Fibroblast of villous mesenchyme (primary cell): Measurements from ENCODE around the gene FOXA1. TPM values are rescaled to one million over a fixed set of nuclear protein-coding genes. Genes with fewer than 3 reads are reported as not detected.

Experiments
- DNase-seq: peaks from one replicate; pipeline ENCODE4 v3.0.0-alpha.2; 2010; ENCODE audit warnings: low read depth
- H3K4me3 ChIP-seq: 2 replicates; pipeline ENCODE4 v1.5.1; 2011; ENCODE audit warnings: low read depth, mild to moderate bottlenecking, low read length
- total RNA-seq: library from RNA; depleted of rRNA; stranded (reverse); fragments of >200 nt; gene quantifications from 2 replicates; pipeline ENCODE4 v1.2.3, GENCODE V29; 2012
- TF ChIP-seq, protein P1 (sequence below): IDR thresholded peaks from 2 replicates; pipeline ENCODE4 v1.5.1; 2012; ENCODE audit warnings: low read depth, mild to moderate bottlenecking, low read length; ENCODE audit not compliant: insufficient read depth

FOXA1 gene
- total RNA-seq, 1 donor: not detected

DNA sequence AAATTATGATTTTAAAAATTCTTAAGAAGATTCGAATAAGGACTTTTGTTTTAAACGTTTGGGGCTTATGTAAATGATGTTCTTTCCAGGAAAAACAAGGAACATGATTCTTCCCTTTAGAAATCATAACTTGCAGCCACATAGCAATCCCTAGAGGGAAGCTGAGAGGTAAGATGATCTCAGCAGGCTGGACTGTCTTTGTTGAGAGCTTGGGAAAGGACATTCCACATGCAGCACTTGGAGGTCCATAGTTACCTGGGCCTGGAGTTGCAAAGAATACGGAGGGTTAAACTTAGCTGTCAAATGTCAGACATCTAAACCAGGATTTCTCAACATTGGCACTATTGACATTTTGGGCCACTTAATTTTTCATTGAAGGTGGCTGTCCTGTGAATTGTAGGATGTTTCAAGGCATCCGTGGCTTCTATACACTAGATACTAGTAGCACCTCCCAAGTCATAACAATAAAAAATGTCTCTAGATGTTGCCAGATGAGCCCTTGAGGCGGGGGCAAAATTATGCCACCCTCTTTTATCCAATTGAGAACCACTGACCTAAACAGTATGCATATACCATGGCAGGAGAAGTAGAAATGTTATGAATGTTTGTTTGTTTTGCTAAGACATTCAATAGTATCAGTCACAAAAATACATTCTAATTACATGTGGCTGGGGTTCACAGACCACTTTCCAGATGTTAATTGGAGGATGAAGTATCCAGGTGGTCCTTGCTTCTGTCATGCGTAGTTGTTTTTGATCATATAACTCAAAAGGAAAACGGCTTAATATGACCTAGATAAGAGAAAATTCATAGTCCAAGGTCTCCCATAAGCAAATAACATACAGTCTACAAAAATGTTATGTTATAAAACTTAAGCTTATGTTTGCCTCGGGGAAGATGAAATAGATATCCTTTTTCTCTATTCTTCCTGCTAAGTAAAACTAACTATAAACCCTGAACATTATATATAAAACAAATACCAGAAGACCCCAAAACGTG, 30.8 kb upstream of the FOXA1 start:
- no peak for DNase-seq
- TF ChIP-seq, protein P1, sequence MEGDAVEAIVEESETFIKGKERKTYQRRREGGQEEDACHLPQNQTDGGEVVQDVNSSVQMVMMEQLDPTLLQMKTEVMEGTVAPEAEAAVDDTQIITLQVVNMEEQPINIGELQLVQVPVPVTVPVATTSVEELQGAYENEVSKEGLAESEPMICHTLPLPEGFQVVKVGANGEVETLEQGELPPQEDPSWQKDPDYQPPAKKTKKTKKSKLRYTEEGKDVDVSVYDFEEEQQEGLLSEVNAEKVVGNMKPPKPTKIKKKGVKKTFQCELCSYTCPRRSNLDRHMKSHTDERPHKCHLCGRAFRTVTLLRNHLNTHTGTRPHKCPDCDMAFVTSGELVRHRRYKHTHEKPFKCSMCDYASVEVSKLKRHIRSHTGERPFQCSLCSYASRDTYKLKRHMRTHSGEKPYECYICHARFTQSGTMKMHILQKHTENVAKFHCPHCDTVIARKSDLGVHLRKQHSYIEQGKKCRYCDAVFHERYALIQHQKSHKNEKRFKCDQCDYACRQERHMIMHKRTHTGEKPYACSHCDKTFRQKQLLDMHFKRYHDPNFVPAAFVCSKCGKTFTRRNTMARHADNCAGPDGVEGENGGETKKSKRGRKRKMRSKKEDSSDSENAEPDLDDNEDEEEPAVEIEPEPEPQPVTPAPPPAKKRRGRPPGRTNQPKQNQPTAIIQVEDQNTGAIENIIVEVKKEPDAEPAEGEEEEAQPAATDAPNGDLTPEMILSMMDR: no peak
- H3K4me3 ChIP-seq: no peak overlapping the region

DNA sequence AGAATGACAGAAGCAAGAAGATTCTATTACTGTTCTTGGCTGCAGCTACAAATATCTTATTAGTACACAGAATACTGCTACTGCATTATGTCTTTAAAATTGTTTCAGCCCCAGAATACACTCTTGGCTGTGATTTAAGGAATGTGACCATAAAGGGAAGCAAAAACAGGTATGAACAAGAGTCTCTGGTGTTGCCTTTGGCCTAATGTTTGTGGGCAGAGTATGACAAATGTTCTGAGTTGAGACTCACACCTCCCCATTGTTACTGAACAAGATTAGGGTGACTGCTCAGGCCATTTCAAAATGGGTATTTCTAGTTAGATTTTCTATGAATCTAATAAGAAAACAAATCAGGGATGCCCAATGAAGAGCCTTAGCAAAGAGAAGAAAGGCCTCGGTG, 28.9 kb upstream of the FOXA1 start:
- TF ChIP-seq, protein P1: no peak
- DNase-seq: no peak
- H3K4me3 ChIP-seq: no peak overlapping the region

DNA sequence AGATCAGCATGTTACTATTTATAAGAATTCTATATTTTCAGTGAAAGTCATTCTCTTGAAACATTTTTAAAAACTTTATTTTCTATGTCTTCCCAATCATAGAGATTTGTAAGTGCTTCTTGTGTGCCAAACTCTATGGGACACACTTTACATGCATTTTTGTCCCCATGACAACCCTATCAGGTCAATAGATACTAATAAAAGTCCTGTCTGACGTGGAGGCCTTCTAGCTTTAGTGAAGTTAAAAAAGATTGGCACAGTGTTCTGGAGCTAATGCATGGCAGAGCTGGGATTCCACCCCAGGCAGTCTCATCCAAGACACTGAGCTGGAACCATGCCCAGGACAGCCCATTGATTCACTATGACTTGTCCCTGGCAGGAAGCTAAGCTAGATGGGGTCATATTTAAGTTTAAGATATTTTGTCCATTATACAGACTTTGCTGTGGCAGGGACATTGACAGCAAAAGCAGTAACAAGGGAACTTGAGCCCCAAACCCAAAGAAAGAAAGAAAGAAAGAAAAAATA, 28.4 kb upstream of the FOXA1 start:
- TF ChIP-seq, protein P1: no peak
- no peak for DNase-seq
- no peak overlapping the region for H3K4me3 ChIP-seq

DNA sequence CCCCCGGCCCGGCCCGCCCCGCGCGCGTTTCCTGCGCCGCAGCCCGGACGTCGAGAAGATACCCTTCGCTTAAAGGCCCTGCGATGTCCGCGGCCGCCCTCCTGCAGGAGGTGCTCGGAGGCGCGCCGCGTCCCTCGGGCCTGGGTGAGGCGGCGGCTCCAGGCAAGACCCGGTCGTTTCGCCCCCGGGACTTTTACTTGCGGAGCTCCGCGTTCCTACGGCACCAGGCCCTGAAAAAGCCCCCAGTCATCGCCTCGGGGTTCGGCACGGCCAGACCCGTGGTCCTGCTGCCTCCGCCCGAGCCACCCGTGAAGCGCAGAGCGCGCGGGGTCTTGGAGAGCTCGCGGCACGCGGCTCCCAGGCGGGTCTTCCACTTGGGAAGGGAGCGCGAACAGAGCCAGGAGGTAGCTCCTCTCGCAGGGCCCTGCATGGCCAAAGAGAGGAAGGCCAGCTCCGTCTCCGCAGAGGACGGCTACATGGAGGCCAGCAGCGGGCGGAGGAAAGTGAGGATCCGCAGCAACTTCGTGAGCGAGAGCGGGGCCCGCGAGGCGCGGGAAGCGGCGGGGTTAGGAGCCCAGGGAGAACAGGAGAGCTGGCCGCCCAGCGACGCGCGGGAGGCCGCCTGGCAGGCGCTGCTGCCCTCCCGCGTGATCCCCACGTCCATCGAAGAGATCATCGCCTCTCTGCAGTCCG, 27.3 kb upstream of the FOXA1 start:
- peak; percentile 33 for DNase-seq
- H3K4me3 ChIP-seq: peak overlapping the region; percentile 49
- TF ChIP-seq, protein P1: no peak

DNA sequence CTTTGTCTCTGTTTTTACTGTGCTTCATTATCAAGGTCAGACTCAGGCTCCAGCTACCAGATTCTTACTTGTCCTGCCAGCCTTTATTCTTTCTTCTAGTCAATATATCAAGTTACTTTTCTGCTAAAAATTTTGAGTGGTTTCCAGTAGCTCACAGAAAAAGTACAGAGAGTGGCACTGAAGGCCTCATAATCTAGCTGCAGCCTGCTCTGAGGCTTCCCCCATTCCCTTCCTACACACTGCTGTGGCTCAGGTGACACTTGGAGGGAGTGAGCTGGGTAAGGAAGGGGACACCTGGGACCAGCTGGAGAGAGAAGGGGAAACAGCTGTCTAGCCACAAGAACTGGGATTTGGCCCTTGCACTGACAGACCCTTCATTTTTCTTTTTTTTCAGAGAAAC, 25.8 kb upstream of the FOXA1 start:
- TF ChIP-seq, protein P1: no peak
- no peak for DNase-seq
- H3K4me3 ChIP-seq: no peak overlapping the region

DNA sequence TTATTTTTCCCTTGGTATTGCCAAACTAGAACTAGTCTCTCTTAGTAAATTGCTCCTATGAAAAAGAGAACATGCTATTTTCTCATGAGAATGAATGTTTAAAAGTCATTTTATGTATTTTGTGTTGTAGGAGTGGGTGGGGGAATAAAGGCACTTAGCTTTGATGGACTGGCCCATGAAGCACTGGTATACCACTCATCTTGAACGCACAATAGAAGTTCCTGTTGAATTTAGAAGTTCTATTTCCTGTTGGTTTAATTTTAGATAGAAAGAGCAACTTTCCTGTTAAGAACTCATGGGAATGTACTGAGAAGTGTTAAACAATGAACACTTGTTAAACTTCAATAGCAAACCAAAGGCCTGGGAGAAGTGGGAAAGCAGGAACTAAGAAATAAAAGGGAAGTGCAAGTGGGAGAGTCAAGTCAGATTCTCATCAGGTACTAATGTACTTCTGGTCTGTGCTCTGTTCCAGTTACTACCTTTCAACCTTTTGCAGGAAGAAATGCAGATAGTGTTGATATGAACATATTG, 23.5 kb upstream of the FOXA1 start:
- DNase-seq: no peak
- TF ChIP-seq, protein P1: no peak
- no peak overlapping the region for H3K4me3 ChIP-seq
